HFFc6 (cell line): ENCODE results near the gene TNN. TPM values are rescaled to one million over a fixed set of nuclear protein-coding genes. Genes with fewer than 3 reads are reported as not detected.

Source experiments
- DNase-seq: peaks from one replicate; pipeline ENCODE4 v3.0.0-alpha.2; 2018
- H3K27ac Mint-ChIP-seq: 2 replicates; pipeline ENCODE4 v1.8.0; 2020; ENCODE audit warnings: mild to moderate bottlenecking, mixed read lengths
- H3K27me3 Mint-ChIP-seq: 2 replicates; pipeline ENCODE4 v1.8.0; 2021; ENCODE audit warnings: mild to moderate bottlenecking, moderate library complexity, mixed read lengths; ENCODE audit not compliant: insufficient read depth
- H3K36me3 Mint-ChIP-seq: 2 replicates; pipeline ENCODE4 v1.8.0; 2021; ENCODE audit warnings: low read depth, mixed read lengths
- H3K4me1 Mint-ChIP-seq: 2 replicates; pipeline ENCODE4 v1.8.0; 2020; ENCODE audit warnings: low read depth, mixed read lengths
- H3K4me3 Mint-ChIP-seq: 2 replicates; pipeline ENCODE4 v1.8.0; 2020; ENCODE audit warnings: mild to moderate bottlenecking, moderate library complexity, mixed read lengths
- H3K9me3 Mint-ChIP-seq: 2 replicates; pipeline ENCODE4 v1.8.0; 2020; ENCODE audit warnings: mild to moderate bottlenecking, mixed read lengths
- CTCF ChIP-seq: fragments of 200-600 bp; sonication (generic); IDR thresholded peaks from 2 replicates; pipeline ENCODE4 v1.5.0; 2021; ENCODE audit warnings: antibody characterized with exemption, mild to moderate bottlenecking
- total RNA-seq, 6 experiments: library from RNA; stranded (reverse); fragmentation: NEBNext Ultra II Directional; extraction: Animal tissue kit (Norgen Biotek cat#: 25700); gene quantifications; 2 replicates in 1 of 6; 3 replicates in 5 of 6; pipeline ENCODE4 v1.2.3, GENCODE V29; 2021

The TNN gene
- total RNA-seq, 6 experiments from 2014 or later, result not detected

GRCh38 chr1:175178056-175178455 lies 110.4 kb downstream of the TNN start:
- Mint-ChIP-seq H3K27ac (no peak overlapping the region), H3K36me3 (no peaks in the 10 kb centered on the region), H3K4me1 (no peaks in the 10 kb centered on the region), H3K9me3 (peaks cover 3% of the 10 kb centered on the region; the same call in 1 of the 2 replicates), H3K4me3 (no peak overlapping the region), H3K27me3 (no peaks in the 10 kb centered on the region; the same call in 1 of the 2 replicates)
- TF ChIP-seq CTCF, result no peak
- DNase-seq, result no peak

GRCh38 chr1:175178456-175178855 lies 110.8 kb downstream of the TNN start:
- DNase-seq, result no peak
- Mint-ChIP-seq H3K4me3 (no peak overlapping the region), H3K27ac (no peak overlapping the region), H3K9me3 (peaks cover 3% of the 10 kb centered on the region; the same call in 1 of the 2 replicates), H3K36me3 (no peaks in the 10 kb centered on the region), H3K4me1 (no peaks in the 10 kb centered on the region), H3K27me3 (no peaks in the 10 kb centered on the region; the same call in 1 of the 2 replicates)
- no peak for TF ChIP-seq CTCF

- no peaks in the 10 kb centered on the region; the same call in 1 of the 2 replicates for H3K27me3 Mint-ChIP-seq
- no peak for DNase-seq
- H3K4me1 Mint-ChIP-seq, result no peaks in the 10 kb centered on the region
- no peak for TF ChIP-seq CTCF
- H3K36me3 Mint-ChIP-seq, result no peaks in the 10 kb centered on the region
- peaks cover 3% of the 10 kb centered on the region; the same call in 1 of the 2 replicates for H3K9me3 Mint-ChIP-seq
- no peak overlapping the region for H3K27ac Mint-ChIP-seq
- H3K4me3 Mint-ChIP-seq, result no peak overlapping the region
Observed at GRCh38 chr1:175179837-175180590, 112.4 kb downstream of the TNN start.

- no peak for DNase-seq
- no peaks in the 10 kb centered on the region for H3K9me3 Mint-ChIP-seq
- H3K4me3 Mint-ChIP-seq, result no peak overlapping the region
- no peak for TF ChIP-seq CTCF
- H3K27me3 Mint-ChIP-seq, result peaks cover 2% of the 10 kb centered on the region; the same call in 1 of the 2 replicates
- H3K27ac Mint-ChIP-seq, result no peak overlapping the region
- no peaks in the 10 kb centered on the region for H3K36me3 Mint-ChIP-seq
- H3K4me1 Mint-ChIP-seq, result no peaks in the 10 kb centered on the region
Observed at GRCh38 chr1:175182201-175182746, 114.6 kb downstream of the TNN start.

GRCh38 chr1:175183586-175183985 lies 116.0 kb downstream of the TNN start:
- no peak for DNase-seq
- H3K36me3 Mint-ChIP-seq, result no peaks in the 10 kb centered on the region
- no peaks in the 10 kb centered on the region for H3K4me1 Mint-ChIP-seq
- TF ChIP-seq CTCF, result no peak
- H3K9me3 Mint-ChIP-seq, result no peaks in the 10 kb centered on the region
- H3K27ac Mint-ChIP-seq, result no peak overlapping the region
- H3K27me3 Mint-ChIP-seq, result peaks cover 2% of the 10 kb centered on the region; the same call in 1 of the 2 replicates
- H3K4me3 Mint-ChIP-seq, result no peak overlapping the region
